DND-41 (cell line): ENCODE data around the gene GCHFR.

Experiments
- ATAC-seq: fragments of 200-7000 bp; cut with Tn5 transposase; 3 replicates; pipeline ENCODE4 v1.9.1; 2021; ENCODE audit warnings: low read depth; ENCODE audit not compliant: insufficient read depth
- DNase-seq: peaks from one replicate; pipeline ENCODE4 v3.0.0-alpha.2; 2020
- H2AFZ ChIP-seq: 2 replicates; pipeline ENCODE4 v1.6.0; 2012; ENCODE audit warnings: low read depth, low read length
- H3K27ac ChIP-seq: 2 replicates; pipeline ENCODE4 v1.5.1; 2012; ENCODE audit warnings: low read length, inconsistent platforms
- H3K27me3 ChIP-seq: fragments of 200-600 bp; sonication (generic); 2 replicates; pipeline ENCODE4 v1.6.0; 2012; ENCODE audit warnings: low read length, mild to moderate bottlenecking, inconsistent platforms; ENCODE audit not compliant: insufficient read depth, poor library complexity
- H3K36me3 ChIP-seq: 2 replicates; pipeline ENCODE4 v1.5.1; 2012; ENCODE audit warnings: low read length, inconsistent platforms; ENCODE audit not compliant: insufficient read depth
- H3K4me1 ChIP-seq: 2 replicates; pipeline ENCODE4 v1.5.1; 2012; ENCODE audit warnings: mild to moderate bottlenecking, low read length; ENCODE audit not compliant: insufficient read depth
- H3K4me2 ChIP-seq: 2 replicates; pipeline ENCODE4 v1.6.0; 2012; ENCODE audit warnings: mild to moderate bottlenecking, moderate library complexity, low read length, inconsistent platforms; ENCODE audit not compliant: insufficient read depth
- H3K4me3 ChIP-seq, 2 experiments: fragments of 200-600 bp in 1 of 2; shearing (Covaris generic) in 1 of 2; 2 replicates each; pipeline ENCODE4 v1.5.1; 2012 to 2016; ENCODE audit warnings: inconsistent platforms in 2 of 2, low read length in 2 of 2, mild to moderate bottlenecking in 2 of 2, low read depth in 1 of 2, moderate library complexity in 1 of 2
- H3K79me2 ChIP-seq: 2 replicates; pipeline ENCODE4 v1.6.0; 2012; ENCODE audit warnings: low read length, inconsistent platforms; ENCODE audit not compliant: insufficient read depth
- H3K9ac ChIP-seq: 2 replicates; pipeline ENCODE4 v1.6.0; 2012; ENCODE audit warnings: low read depth, mild to moderate bottlenecking, inconsistent platforms, low read length, moderate library complexity
- H3K9me3 ChIP-seq: 2 replicates; pipeline ENCODE4 v1.5.1; 2012; ENCODE audit warnings: low read length, moderate library complexity, mild to moderate bottlenecking, inconsistent platforms; ENCODE audit not compliant: insufficient read depth, severe bottlenecking
- H4K20me1 ChIP-seq: 2 replicates; pipeline ENCODE4 v1.6.0; 2012; ENCODE audit warnings: low read length; ENCODE audit not compliant: insufficient read depth
- CTCF ChIP-seq: IDR thresholded peaks from 2 replicates; pipeline ENCODE4 v1.5.1; 2012; ENCODE audit warnings: borderline replicate concordance, low read length, moderate library complexity, mild to moderate bottlenecking; ENCODE audit not compliant: poor library complexity, severe bottlenecking; ENCODE audit errors: extremely low read depth
- EZH2 ChIP-seq: IDR thresholded peaks from 3 replicates; pipeline ENCODE4 v1.6.1; 2012; ENCODE audit warnings: borderline replicate concordance, low read depth, mild to moderate bottlenecking, moderate library complexity, low read length, inconsistent platforms; ENCODE audit not compliant: severe bottlenecking

GCHFR gene

GRCh38 chr15:40759961-40760360, 3.9 kb upstream of the GCHFR start:
- no peak overlapping the region for H3K27ac ChIP-seq
- DNase-seq (no peak), ATAC-seq (no peak)
- no peak overlapping the region for H3K4me3 ChIP-seq
- H3K27me3 ChIP-seq, result no peaks in the 10 kb centered on the region
- no peaks in the 10 kb centered on the region for H3K36me3 ChIP-seq
- H3K9me3 ChIP-seq, result no peaks in the 10 kb centered on the region
- H3K9ac ChIP-seq, result no peak overlapping the region
- H3K4me2 ChIP-seq, result no peak overlapping the region
- no peak overlapping the region for H2AFZ ChIP-seq
- H3K79me2 ChIP-seq, result peaks cover under 1% of the 10 kb centered on the region
- H4K20me1 ChIP-seq, result no peaks in the 10 kb centered on the region
- H3K4me1 ChIP-seq, result peaks cover 8% of the 10 kb centered on the region
- TF ChIP-seq EZH2 (no peak), CTCF (no peak)

GRCh38 chr15:40762919-40763800, 708 bp upstream of the GCHFR start:
- TF ChIP-seq EZH2, result no peak
- no peak for TF ChIP-seq CTCF
- no peak overlapping the region for H3K27ac ChIP-seq
- ATAC-seq (no peak), DNase-seq (no peak)
- no peak overlapping the region for H3K4me2 ChIP-seq
- H4K20me1 ChIP-seq, result no peaks in the 10 kb centered on the region
- no peak overlapping the region for H3K4me3 ChIP-seq
- no peaks in the 10 kb centered on the region for H3K79me2 ChIP-seq
- H3K36me3 ChIP-seq, result peaks cover 14% of the 10 kb centered on the region
- no peak overlapping the region for H3K9ac ChIP-seq
- no peak overlapping the region for H2AFZ ChIP-seq
- H3K9me3 ChIP-seq, result no peaks in the 10 kb centered on the region
- H3K4me1 ChIP-seq, result peaks cover 5% of the 10 kb centered on the region; the same call in 1 of the 2 replicates
- no peaks in the 10 kb centered on the region for H3K27me3 ChIP-seq

- Histone ChIP-seq H3K4me1 (peaks cover 20% of the 10 kb centered on the region), H3K27ac (no peak overlapping the region), H3K4me3 (no peak overlapping the region), H3K79me2 (no peaks in the 10 kb centered on the region), H3K4me2 (no peak overlapping the region), H3K9me3 (no peaks in the 10 kb centered on the region), H3K9ac (no peak overlapping the region; the same call in 1 of the 2 replicates), H2AFZ (no peak overlapping the region), H3K36me3 (peaks cover 19% of the 10 kb centered on the region), H4K20me1 (no peaks in the 10 kb centered on the region), H3K27me3 (no peaks in the 10 kb centered on the region)
- DNase-seq (no peak), ATAC-seq (no peak)
- TF ChIP-seq CTCF, result no peak
- TF ChIP-seq EZH2, result no peak
Measured at GRCh38 chr15:40764629-40765103, 798 bp downstream of the GCHFR start.
